RKO (cell line): ENCODE measurements around the gene IL12B.
"Not testable (repeated sequence)": the region's sequence is repeated elsewhere in the genome, so short reads cannot be mapped to it uniquely, and the experiment has no call there.

Experiments
- DNase-seq: peaks from one replicate; pipeline ENCODE4 v3.0.0-alpha.2; 2016; ENCODE audit warnings: low spot score

IL12B gene

GRCh38 chr5:159332800-159333544, 2.7 kb upstream of the IL12B start:
- no peak for DNase-seq

- peak; percentile 19 for DNase-seq
These were observed 1.0 kb upstream of the IL12B start for GRCh38 chr5:159331093-159331973.

GRCh38 chr5:159324986-159325385, 5.3 kb downstream of the IL12B start:
- DNase-seq, result no peak

GRCh38 chr5:159324102-159324755, 6.1 kb downstream of the IL12B start:
- peak; percentile 33 for DNase-seq

- DNase-seq, result no peak
These were observed 8.1 kb downstream of the IL12B start for GRCh38 chr5:159322180-159322579.

GRCh38 chr5:159319832-159320231, 10.5 kb downstream of the IL12B start:
- no peak for DNase-seq

GRCh38 chr5:159319363-159319762, 10.9 kb downstream of the IL12B start:
- DNase-seq, result no peak

- no peak for DNase-seq
These were observed 11.8 kb downstream of the IL12B start for GRCh38 chr5:159318448-159318847.

GRCh38 chr5:159317849-159318248, 12.4 kb downstream of the IL12B start:
- DNase-seq, result no peak

GRCh38 chr5:159316519-159317383, 13.5 kb downstream of the IL12B start:
- peak; percentile 56 for DNase-seq

GRCh38 chr5:159313197-159313596, 17.1 kb downstream of the IL12B start:
- DNase-seq, result no peak

GRCh38 chr5:159311063-159311462, 19.2 kb downstream of the IL12B start:
- no peak for DNase-seq

- DNase-seq, result no peak
These were observed 19.8 kb downstream of the IL12B start for GRCh38 chr5:159310511-159310910.

GRCh38 chr5:159309689-159310433, 20.4 kb downstream of the IL12B start:
- DNase-seq, result no peak

- no peak for DNase-seq
These were observed 25.2 kb downstream of the IL12B start for GRCh38 chr5:159304961-159305595.

GRCh38 chr5:159303286-159303685, 27.0 kb downstream of the IL12B start:
- no peak for DNase-seq

- peak; percentile 40 for DNase-seq
These were observed 28.1 kb downstream of the IL12B start for GRCh38 chr5:159301929-159302860.

GRCh38 chr5:159301466-159301865, 28.8 kb downstream of the IL12B start:
- no peak for DNase-seq

GRCh38 chr5:159297300-159297699, 33.0 kb downstream of the IL12B start:
- DNase-seq, result not testable (repeated sequence)
